ENCODE measurements around the gene ROR1.

The ROR1 gene

DNA sequence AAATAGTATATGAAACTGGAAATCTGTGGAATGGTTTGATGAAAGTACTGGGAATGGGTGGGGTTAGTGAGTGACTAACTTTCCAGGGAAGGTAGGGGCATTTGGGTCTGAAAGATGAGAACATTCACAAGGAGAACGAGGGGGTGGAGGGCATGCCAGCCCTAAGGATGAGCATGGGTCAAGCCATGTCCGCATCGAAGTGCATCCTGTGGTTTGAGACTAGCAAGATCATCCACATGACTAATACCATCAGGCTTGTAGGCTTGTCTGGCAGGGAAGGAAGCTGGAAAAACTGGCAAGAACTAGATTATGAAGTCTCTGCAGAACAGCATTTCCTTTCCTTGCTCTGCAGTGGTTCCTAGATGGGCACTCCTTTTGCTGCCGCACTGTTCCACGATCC, 359.2 kb downstream of the ROR1 start:
- no peak overlapping the region for H3K4me3 ChIP-seq (ENCODE audit: low read length)

DNA sequence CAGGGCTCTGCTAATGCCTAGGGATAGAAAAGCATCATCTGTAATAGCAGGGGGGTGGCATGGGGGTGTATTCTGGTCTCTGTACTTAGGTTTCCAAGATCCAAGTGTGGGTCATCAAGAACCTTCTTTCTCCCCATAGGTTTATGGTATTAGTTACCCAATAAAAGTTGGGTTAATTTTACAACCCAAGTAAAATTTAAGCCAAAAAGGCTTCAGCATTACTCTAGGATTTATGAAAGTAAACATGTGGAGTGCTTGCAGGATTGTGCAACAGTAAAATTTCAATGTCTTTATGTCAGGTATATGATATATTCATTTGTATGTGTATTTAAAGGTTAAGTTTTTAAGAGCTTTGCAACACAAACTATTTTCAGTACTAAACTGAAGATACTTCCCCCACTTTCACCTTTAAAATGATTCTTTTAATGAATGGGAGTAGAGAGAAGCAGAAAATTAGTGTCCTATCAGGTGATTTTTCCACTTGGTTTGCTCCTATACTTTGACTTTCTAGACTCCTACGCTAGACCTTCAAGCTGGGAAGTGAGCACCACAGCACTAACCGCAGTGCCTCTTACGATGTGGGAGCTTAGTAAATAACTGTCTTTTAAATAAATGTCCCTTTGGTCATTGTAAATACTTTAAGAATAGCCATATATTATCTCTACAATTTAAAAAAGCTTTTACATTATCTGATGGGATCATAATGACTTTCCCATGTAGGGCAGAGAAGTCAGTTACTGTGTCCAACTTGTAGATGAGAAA, 361.8 kb downstream of the ROR1 start:
- DNase-seq (ENCODE audit: low read depth), result no peak
- no peak overlapping the region for H3K4me3 ChIP-seq (ENCODE audit: low read length)
- TF ChIP-seq, protein P1, sequence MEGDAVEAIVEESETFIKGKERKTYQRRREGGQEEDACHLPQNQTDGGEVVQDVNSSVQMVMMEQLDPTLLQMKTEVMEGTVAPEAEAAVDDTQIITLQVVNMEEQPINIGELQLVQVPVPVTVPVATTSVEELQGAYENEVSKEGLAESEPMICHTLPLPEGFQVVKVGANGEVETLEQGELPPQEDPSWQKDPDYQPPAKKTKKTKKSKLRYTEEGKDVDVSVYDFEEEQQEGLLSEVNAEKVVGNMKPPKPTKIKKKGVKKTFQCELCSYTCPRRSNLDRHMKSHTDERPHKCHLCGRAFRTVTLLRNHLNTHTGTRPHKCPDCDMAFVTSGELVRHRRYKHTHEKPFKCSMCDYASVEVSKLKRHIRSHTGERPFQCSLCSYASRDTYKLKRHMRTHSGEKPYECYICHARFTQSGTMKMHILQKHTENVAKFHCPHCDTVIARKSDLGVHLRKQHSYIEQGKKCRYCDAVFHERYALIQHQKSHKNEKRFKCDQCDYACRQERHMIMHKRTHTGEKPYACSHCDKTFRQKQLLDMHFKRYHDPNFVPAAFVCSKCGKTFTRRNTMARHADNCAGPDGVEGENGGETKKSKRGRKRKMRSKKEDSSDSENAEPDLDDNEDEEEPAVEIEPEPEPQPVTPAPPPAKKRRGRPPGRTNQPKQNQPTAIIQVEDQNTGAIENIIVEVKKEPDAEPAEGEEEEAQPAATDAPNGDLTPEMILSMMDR (IDR thresholded peaks at IDR 0.05; ENCODE audit: insufficient read depth, low read depth, low read length, missing control alignments), result no peak

More for the DNA sequence above, 359.2 kb downstream of the ROR1 start:
- DNase-seq (ENCODE audit: low read depth), result peak; percentile 89
- TF ChIP-seq, protein P1 (IDR thresholded peaks at IDR 0.05; ENCODE audit: insufficient read depth, low read depth, low read length, missing control alignments), result no peak

DNA sequence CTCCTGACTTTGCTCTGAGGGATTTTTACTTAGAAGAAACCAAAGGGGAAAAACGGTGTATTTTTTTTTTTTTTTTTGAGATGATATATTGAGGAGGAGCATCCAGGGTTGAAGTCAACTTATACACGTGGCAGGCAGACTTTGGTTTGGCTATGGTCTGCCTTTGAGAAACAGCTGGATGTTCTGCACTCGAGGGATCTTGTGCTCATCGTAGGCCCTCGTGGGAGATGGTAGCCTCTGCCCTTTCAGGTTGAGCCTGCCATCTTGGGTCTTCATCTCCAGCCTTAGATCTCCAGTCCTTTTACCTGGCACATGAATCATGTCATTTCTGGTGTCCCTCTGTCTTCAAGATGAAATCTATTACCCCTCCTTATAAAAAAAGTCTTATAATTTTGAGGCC, 362.5 kb downstream of the ROR1 start:
- H3K4me3 ChIP-seq (ENCODE audit: low read length), result no peak overlapping the region
- TF ChIP-seq, protein P1 (IDR thresholded peaks at IDR 0.05; ENCODE audit: insufficient read depth, low read depth, low read length, missing control alignments), result no peak
- DNase-seq (ENCODE audit: low read depth), result no peak

DNA sequence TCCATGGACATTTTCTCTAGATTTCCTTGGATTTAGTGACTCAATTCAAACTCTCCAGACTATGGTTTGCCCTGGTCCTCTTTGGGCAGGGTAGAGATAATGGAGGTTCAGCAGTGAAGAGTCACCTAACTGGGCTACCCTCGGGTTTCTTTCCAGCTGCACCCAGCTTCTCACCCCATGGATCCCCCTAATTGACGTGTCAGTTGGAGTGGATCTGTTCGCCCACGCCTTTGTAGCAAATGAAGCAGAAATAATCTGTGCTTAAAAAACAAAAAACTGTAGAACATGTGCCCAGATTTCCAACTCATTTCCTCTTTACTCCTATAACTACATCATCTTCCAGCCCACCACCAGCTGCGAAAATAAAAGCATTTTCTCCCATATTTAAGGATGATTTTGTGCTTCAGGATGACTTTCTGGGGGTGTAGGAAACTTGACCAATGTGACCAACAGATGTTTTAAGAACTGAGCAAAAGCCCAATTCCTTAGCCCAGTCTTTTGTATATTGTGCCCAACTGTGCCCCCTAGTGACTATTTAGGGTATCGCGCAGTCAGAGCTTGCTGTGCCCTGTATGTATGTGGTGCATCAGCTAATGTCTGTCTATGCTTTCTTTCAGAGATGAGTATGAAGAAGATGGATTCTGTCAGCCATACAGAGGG, 363.1 kb downstream of the ROR1 start:
- H3K4me3 ChIP-seq (ENCODE audit: low read length), result no peak overlapping the region
- TF ChIP-seq, protein P1 (IDR thresholded peaks at IDR 0.05; ENCODE audit: insufficient read depth, low read depth, low read length, missing control alignments), result peak; percentile 93
- peak; percentile 78 for DNase-seq (ENCODE audit: low read depth)

DNA sequence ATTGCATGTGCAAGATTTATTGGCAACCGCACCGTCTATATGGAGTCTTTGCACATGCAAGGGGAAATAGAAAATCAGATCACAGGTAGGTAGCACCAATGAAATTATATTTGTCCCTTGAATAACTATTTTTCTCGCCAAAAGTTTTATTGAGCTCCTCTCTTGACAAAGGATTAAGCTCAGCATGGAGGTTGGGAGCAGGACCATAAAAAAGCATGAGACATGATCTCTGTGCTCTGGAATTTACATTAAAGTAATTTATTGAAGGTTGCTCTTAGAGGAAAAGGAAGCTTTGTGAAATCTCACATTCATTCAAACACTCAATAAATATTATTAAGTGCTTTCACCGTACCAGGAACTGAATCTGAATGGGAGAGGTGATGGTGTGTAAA, 363.6 kb downstream of the ROR1 start:
- no peak overlapping the region for H3K4me3 ChIP-seq (ENCODE audit: low read length)
- no peak for DNase-seq (ENCODE audit: low read depth)
- TF ChIP-seq, protein P1 (IDR thresholded peaks at IDR 0.05; ENCODE audit: insufficient read depth, low read depth, low read length, missing control alignments), result no peak

DNA sequence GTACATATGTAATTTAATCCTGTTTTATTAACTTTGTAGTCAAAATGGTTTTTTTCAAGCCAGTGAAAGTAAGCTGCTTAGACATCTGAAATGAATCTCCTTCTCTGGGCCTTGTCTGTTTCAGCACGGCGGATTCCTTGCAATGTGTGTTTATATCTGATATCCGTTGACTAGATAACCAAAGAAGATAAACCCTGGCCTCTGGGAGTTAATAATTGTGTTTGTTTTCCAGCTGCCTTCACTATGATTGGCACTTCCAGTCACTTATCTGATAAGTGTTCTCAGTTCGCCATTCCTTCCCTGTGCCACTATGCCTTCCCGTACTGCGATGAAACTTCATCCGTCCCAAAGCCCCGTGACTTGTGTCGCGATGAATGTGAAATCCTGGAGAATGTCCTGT, 366.1 kb downstream of the ROR1 start:
- DNase-seq (ENCODE audit: low read depth), result no peak
- TF ChIP-seq, protein P1 (IDR thresholded peaks at IDR 0.05; ENCODE audit: insufficient read depth, low read depth, low read length, missing control alignments), result no peak
- no peak overlapping the region for H3K4me3 ChIP-seq (ENCODE audit: low read length)

Measured in epithelial cell of esophagus (primary cell).